ENCODE data around the gene BIRC3.
A peak's percentile ranks its signal among the peaks of the same experiment; 100 is the strongest.

The BIRC3 gene

DNA sequence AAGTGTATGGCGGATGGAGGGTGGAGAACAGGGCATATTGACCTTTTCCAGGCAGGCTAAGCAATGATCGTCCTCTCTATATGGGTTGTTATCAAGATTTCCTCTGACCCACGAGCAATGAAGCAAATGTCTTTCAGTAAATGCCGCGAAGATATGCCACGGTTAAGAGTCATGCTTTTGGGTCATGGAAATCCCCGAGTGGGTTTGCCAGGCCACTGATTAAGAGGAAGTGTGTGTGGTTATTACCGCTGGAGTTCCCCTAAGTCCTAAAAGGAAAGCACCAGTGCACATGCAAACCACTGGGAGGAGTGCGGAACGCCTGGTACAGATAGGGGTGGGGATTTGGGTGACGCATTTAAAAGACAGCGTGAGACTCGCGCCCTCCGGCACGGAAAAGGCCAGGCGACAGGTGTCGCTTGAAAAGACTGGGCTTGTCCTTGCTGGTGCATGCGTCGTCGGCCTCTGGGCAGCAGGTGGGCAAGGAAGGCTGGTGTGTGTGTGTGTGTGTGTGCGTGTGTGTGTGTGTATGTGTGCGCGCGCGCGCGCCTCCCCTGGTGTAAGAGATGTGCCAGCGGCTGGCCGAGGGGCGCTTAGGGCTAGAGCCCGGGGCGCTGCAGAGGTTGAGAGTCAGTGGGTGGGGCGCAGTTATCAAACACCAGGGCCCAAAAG is at the start of gene BIRC3:
Gene BIRC3, plus strand, starts transcription at position 386 of the 669 bp plus-strand sequence. CDS start 7,026 bp downstream, outside the sequence.
- peak; percentile 79 for DNase-seq (ENCODE audit: low read depth)

DNA sequence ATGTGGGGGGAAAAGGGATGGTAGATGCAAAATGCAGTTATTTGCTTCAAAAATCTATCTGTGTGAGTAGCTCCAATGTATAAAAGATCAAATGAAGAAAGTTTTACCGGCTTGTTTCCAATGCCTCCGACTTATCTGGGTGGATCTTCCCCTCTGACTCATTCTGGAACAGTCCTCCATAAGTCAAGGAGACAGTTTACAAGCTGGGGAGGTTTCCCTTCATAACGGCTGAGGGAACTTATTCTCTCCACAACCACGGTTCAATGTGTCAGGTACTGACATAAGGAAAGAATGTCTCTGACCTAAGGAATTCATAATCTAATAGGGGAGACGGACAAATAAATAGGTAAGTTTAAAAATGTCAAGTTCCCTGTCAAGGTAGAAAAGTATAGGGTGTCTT is 49.7 kb upstream of the BIRC3 start:
- no peak for DNase-seq (ENCODE audit: low read depth)

DNA sequence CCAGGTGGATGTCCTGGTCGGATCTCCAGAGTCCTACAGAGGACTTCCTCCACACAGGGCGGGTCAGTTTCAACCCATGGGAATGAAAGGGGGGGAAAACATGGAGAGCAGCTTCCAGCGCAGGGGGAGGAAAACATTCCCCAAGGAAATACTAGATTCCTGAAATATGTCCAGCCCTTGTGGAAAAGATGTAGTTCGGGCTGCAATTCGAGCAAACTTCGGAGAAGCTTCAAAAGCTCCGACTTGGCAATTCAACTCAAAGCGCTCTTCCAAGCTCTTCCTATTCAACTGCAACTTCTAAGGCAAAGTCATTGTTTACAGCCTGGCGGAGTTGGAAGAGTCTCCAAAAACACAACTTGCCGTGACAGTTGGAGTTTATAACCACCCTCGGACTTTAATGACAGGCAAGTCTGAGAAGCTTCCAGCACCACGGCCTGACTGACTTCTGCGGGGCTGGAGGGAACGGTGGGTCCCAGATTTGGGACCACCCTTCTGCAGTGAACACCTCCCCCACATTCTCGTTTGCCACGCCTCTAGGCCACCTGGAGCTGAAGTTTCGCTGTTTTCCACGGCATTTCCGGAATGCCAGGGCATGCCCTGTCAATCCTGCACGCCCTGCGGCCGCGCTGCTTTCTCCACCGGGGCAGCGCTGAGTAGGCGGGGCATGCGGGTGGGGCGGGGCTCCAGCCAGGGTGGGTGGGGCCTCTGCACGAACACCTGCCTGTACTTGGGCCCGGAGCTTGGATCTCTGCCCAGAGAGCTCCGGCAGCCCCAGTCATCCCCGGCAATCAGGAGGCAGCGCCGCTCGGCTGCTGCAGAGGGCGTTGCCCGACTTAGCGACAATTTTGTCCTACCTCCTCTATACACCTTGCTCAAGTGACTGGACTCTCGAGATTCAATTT is 49.0 kb upstream of the BIRC3 start:
- DNase-seq (ENCODE audit: low read depth) = peak; percentile 75

DNA sequence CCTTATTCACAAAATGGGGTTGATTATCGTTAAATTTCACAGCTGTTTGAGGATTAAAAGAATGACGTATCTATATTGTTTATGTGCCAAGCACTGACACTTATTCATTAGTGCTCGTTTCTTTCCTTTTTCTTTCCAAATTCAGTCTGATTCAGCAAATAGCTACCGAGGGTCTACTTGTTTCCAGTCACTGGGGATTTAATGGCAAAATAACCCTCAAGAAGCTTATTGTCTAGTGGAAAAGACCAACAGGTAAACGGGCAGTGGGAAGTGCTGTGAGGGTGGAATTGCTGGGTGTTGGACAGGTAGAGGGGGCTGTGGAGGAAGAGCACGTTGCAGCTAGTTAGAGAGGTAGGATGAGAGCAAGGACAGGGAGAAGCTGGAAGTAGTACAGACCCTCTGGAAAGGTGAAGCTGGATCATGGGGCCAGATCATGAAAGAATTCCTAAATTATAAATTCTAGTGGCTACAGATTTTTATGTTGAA is 48.3 kb upstream of the BIRC3 start:
- DNase-seq (ENCODE audit: low read depth) = no peak

DNA sequence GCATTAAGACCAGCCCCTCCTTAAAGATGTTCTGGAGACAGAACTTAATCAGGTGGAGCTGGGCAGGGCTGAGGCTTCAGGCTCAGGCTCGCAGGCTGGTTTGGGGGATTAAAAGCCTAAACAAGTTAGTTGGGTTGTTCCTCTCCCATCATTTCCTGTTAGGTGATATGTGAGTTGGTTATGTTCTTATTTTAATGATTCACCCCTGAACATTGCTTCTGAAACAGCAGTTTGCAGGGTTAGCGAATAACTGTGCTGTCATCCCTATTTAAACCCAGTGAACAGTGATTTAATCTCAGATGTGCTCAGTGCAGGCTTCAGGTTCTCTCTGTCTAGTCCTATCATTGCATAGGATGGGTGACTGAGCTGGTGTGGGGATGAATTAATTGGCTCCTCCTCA is 47.4 kb upstream of the BIRC3 start:
- no peak for DNase-seq (ENCODE audit: low read depth)

DNA sequence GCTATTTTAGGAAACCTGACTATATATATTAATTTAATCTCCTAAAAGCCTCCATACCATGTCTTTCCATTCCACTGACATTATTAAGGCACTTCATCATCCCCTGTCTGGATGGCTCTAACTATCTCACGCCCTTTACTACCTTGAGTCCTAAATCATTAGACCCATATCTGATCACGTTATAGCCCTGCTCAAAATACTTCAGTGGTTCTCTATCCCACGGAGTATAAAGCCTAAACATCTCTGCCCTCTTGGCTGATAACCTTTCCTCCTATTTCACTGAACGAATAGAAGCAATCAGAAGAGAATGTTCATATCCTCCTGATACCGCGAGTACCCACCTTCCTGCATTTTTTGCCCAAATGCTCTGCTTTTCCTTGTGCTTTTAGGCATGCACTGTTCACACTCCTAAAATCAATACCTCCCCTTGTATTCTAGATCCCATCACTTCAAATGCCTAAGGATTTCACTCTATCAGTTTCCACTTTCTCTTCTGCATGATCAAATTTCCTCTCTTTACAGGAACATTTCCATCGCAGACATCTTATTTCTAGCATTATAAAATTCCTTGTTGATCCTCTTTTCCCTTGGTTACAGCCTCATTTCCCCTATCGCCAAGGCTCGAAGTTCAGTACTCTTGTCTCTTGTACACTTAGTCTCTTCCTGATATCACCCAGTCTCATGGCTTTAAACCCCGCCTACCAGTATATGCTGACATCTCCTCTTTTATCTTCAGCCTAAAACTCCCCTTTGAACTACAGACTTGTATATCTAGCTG is 45.0 kb upstream of the BIRC3 start:
- no peak for DNase-seq (ENCODE audit: low read depth)

DNA sequence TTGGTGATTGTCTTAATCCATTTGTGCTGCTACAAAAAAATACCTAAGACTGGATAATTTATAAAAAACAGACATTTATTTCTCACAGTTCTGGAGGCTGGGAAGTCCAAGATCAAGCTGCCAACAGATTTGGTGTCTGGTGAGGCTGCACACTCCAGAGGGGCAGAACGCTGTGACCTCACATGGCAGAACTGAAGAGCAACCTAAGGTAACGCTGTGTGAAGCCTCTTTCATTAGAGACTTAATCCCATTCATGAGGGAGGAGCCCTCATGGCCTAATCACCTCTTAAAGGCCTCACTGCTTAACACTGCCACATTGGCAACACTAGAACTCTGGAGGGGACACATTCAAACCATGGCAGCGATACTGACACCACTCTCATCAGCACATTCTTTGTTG is 42.7 kb upstream of the BIRC3 start:
- DNase-seq (ENCODE audit: low read depth) = no peak

DNA sequence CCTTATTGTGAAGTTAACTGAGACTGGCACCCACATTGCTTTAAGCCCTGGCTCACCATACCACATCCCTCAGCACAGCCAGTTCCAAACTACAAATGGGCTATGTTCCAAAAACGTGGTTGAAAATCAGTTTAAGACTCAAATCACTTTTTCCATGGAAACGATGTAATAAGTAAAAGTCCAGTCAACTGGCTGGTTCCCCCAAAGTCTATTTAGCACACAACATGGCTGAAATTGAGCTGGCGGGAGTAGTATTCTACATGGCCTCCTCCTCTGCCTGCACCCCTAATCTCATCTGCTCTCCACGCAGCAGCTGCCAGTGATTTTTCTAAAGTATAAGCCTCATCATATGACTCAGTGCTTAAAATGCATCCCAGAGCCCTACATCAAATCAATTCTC is 40.9 kb upstream of the BIRC3 start:
- DNase-seq (ENCODE audit: low read depth) = no peak

DNA sequence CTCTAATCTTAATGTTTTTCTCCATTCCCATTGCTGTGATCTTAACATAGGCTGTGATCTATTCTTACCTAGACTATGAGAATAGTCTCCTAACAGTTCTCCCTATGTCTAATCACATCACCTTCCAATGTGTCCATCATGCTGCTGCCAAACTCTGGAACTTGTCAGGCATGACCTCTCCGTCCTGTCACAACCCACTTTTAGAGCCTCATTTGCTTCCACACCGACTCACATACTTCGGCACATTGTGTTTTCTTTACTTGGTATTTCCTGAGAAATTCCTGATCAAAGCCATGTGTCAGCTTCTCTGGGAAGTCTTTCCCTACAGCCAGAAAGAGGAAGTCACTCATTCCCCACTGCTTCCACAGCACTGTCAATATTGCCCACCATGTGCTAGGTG is 40.5 kb upstream of the BIRC3 start:
- no peak for DNase-seq (ENCODE audit: low read depth)

DNA sequence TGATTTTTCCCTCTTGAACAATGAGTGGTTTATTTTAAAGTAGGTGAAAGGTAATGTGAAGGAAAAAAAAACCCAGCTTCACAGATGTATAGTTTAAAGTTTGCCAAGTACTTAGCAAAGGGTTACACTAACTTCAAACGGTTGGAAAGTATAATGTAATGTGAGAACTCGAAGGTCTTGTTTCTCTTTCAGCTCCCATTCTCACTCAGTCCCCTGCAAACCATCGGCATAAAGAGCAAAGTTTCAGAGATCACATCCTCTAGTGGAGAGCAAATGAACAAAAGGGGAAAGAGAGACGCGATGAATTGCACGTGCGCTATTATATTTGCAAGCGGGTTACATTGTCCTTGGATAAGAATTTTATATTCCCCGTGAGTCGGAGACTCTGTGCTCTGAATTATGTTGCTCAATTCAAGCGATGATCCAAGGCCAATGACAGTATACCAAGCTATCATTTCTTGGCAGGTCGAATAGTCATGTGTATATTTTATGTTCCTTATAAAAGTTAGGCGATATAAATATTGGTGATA is 37.6 kb upstream of the BIRC3 start:
- no peak for DNase-seq (ENCODE audit: low read depth)

DNA sequence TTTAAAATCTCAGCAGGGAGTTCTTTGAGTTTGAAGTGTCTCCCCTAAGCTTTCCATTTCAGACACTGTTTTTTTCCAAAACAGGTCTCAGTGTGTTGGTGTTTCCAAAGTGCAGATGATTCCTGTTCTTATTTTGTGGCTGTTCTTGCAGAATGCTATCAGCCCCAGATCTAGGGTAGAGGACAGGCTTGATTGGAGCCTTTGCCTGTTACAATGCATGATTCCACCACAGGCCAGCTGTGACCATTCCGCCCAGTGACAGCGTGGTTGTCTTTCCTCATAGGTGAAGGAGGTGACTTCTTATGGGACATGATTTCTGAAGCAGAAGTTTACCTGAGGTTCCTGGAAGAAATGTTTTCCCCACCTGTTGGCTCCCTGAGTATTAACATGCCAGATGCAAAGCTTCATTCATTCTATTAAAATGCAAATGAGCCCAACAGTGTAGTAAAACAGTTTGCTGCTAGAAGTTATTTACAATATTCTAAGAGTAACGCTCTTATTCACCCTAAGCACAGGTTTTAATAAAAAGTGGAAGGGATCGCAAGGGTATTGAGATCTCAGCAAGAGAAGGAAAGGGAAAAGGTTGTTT is 36.9 kb upstream of the BIRC3 start:
- no peak for DNase-seq (ENCODE audit: low read depth)

DNA sequence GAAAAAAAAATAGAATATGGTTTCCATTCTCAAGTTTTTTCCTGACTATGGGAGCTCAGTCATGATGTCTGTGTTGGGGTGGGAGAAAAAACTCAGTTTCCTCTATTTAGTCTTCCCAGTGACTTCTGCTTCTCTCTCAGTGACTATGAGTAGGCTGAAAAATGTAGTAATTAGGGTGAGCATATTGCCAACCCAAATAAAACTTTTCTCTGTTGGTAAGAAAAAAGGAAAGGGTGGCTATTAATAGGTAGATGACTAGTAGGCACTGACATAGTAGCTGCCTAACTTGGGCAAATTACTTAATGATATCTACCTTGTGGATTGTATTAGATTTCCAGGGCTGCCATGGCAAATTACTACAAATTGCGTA is 34.2 kb upstream of the BIRC3 start:
- no peak for DNase-seq (ENCODE audit: low read depth)

DNA sequence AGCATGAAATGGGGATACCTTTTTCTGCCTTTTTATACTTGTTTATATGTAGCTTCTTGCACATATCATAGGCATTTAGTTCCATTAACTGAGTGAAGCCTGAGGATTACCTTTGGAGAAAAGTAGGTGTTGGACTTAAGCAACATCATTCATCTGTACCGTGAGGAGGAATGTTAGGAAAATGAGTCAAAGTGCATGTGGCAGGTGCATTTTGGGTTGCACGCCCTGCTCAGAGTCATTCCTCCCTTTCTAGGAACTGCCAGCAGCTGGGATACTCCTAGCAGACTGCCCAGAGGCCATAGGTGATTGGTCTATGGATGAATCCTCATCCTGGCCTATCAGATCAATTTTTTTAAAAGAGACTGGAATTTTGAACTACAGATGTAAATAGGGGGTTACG is 33.3 kb upstream of the BIRC3 start:
- DNase-seq (ENCODE audit: low read depth) = no peak

DNA sequence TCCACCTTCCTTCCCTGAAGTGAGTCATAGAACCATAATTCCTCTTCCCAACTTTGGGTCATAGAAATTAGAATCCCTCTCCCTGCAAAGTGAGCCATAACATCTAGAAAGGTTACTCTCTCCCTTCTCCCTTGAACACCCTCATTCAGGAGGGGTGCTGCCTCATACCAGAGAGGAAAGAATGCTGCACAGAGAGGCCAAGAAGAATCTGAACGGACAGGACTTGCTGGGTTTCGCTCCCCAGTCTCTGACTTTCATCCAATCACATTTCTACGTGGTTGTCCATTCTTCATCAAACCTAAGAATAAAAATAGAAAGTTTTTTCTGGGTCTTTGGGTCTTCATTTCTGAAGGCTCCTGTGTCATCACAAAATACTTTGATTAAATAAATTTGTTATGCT is 31.0 kb upstream of the BIRC3 start:
- no peak for DNase-seq (ENCODE audit: low read depth)

DNA sequence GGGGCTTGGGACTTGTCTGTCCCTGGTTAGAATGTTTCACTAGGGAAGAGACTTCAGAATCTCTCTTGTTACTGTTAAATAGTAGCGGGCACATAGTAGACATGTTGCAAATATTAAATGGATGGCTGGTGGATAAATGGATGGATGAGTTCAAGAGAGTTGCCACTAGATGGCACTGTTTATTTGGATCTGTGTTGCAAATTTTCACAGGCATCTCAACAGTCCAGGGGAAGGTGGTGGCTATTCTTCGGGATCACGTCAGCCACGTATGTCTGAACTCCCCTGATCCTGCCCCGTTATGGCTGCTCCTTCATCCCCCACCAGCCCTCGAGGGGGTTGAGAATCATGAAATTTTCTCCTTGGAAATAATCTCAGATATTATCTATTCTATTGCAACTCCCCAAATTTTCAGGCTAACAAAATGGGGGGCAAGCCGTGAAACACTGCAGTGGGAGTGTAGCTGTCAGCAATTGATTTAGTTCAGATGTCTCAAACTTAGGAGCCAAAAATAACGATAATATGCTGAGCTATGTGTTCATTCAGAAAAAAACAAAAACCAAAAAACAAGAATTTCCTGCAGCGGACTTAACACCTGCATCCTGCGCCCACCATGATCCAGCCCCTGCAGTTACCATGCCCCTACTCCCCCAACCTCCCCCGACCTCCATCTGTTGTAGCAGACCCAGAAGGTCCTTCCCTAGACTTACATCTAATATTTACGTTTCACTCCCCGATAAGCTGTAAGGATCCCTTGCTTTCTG is 29.1 kb upstream of the BIRC3 start:
- no peak for DNase-seq (ENCODE audit: low read depth)

DNA sequence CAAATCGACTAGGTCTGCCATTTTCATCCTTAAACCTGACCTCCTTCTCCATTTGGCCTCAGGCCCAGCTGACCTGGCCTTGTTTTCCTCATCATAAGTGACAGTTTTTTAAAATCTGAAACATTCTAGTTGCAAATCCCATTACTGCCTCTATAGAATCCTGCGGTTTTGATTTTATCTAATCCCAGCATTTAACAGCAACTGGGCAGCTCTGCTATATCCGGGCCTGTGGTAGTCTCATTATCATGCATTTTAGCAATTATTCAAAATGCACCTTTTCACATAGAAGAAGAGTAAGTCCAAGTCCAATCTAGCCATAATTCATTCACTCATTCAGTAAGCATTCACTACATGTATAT is 28.6 kb upstream of the BIRC3 start:
- no peak for DNase-seq (ENCODE audit: low read depth)

DNA sequence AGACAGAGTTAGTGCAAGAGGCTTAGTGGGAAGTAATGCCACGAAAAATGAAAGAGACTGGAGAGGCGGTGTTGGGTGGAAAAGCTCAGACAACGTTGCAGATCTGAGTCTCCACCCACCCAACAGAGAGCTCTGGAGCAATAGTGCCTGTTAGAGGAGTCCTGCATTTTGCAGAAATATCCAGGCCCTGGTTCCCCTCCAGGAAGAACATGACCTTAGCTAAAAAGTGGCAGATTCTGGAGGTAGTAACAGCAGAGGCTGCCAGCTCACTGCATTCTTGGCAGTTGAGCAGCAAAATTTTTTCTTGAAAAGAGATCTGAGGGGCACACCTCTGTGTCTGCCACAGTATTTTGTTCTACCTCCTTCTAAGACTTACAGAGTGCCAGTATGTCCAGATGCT is 27.7 kb upstream of the BIRC3 start:
- DNase-seq (ENCODE audit: low read depth) = no peak

DNA sequence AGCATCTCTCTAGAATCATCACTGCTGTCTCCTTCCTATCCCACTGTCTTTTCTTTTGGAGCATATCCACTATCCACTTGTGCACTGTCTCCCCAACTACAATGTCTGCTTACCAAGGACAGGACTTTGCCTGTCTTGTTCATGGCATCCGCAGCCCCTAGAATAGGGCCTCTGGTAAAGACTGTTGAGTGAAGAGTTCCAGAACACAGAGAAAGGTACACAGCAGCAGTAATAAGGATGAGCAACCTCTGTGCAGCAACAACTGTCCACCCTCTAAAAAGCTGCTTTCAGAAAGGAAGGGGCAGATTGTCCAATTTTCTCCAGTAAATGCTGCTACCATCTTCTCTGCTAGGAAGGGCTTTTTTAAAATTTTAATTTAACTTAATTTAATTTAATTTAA is 25.5 kb upstream of the BIRC3 start:
- DNase-seq (ENCODE audit: low read depth) = no peak

DNA sequence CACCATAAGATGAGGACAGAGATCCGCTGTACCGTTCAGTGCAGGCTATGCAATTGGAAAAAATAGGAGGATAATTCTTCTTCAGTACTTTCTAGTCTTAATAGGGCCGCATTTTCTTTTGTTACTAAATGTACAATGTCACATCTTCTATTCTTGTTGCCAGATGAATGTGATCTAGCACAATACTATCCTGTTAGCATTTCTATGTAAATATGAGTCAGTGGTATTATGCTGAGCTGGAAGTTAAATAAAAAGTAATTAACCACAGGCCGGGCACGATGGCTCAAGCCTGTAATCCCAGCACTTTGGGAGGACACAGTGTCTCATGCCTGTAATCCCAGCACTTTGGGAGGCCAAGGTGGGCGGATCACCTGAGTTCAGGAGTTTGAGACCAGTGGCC is 24.4 kb upstream of the BIRC3 start:
- DNase-seq (ENCODE audit: low read depth) = no peak

DNA sequence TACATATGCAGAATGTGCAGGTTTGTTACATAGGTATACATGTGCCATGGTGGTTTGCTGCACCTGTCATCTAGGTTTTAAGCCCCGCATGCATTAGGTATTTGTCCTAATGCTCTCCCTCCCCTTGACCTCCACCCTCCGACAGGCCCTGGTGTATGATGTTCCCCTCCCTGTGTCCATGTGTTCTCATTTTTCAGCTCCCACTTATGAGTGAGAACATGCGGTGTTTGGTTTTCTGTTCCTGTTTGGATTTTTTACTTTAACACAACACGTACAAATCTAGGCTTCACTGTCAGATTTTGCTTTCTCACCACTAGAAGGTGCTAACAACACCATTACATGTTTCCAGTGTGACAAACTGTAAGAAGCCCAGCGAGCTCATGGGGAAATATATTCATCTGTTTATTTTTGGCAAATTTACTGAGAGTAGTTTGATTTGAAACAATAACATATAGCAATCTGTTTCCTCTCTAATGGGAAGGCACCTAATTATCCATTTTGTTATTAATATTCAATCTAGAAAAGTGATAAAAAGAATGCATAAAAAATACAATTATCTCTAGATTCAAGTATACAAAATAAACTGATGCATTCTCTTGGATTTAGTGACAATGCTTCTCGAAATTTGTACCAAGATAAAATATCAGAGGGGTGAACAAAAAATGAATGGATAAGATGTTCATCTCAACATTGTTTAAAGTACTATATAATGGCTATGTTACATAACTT is 23.2 kb upstream of the BIRC3 start:
- no peak for DNase-seq (ENCODE audit: low read depth)

DNA sequence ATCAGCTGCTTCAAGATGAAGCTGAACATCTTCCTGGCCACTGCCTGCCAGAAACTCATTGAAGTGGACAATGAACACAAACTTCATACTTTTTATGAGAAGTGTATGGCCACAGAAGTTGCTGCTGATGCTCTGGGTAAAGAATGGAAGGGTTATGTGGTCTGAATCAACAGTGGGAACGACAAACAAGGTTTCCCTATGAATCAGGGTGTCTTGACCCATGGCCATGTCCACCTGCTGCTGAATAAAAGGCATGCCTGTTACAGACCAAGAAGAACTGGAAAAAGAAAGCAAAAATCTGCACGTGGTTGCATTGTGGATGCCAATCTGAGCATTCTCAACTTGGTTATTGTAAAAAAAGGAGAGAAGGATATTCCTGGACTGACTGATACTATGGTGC is 22.2 kb upstream of the BIRC3 start:
- DNase-seq (ENCODE audit: low read depth) = no peak

Measured in activated T-helper 1 cell treated with Interleukin-2 at 50 U/mL for 16 hours (primary cell).